Body of pancreas (tissue), 4 donors: Measurements from ENCODE around the gene PDE8B. TPM values are rescaled to one million over a fixed set of nuclear protein-coding genes. Genes with fewer than 3 reads are reported as not detected.

Source experiments
- ATAC-seq: fragments of 150-250 bp; one replicate; pipeline ENCODE4 v1.9.1; 2016
- DNase-seq, 4 donors: peaks; one replicate each; pipeline ENCODE4 v3.0.0-alpha.2; 2019
- H3K27ac ChIP-seq, 4 donors: fragments of 200-600 bp; sonication (generic); 1 replicate in 3 of 4; 2 replicates in 1 of 4; pipeline versions ENCODE4 v1.5.1 to v1.6.1; 2016 to 2019; ENCODE audit warnings: mild to moderate bottlenecking in 1 of 4, mixed read lengths in 1 of 4, moderate library complexity in 1 of 4
- H3K27me3 ChIP-seq, 2 donors: fragments of 200-600 bp; sonication (generic); one replicate each; pipeline ENCODE4 v1.6.0; 2016; ENCODE audit warnings: mild to moderate bottlenecking in 1 of 2
- H3K36me3 ChIP-seq, 2 donors: fragments of 200-600 bp; sonication (generic); replicated peaks in 1 of 2; 2 replicates each; pipeline ENCODE4 v1.5.1; 2016; ENCODE audit warnings: low read depth in 2 of 2; ENCODE audit not compliant: insufficient read depth in 1 of 2
- H3K4me1 ChIP-seq: fragments of 200-600 bp; sonication (generic); one replicate; pipeline ENCODE4 v1.6.0; 2016
- H3K4me3 ChIP-seq, 2 donors: fragments of 200-600 bp; sonication (generic); 1 replicate in 1 of 2; 2 replicates in 1 of 2; pipeline ENCODE4 v1.5.1; 2016 to 2019
- H3K9me3 ChIP-seq, 3 donors: fragments of 200-600 bp; sonication (generic); 1 replicate in 2 of 3; 2 replicates in 1 of 3; pipeline ENCODE4 v1.5.1; 2016
- CTCF ChIP-seq, 7 experiments: fragments of 450-650 bp in 4 of 7; fragments of 200-600 bp in 3 of 7; sonication (generic) in 3 of 7; IDR thresholded peaks; one replicate each; pipeline ENCODE4 v1.5.1; 2016 to 2019; ENCODE audit warnings: antibody characterized with exemption in 7 of 7
- POLR2A ChIP-seq, 3 donors: fragments of 450-650 bp; IDR thresholded peaks; one replicate each; pipeline ENCODE4 v1.6.1; 2016; ENCODE audit warnings: antibody characterized with exemption in 3 of 3, mild to moderate bottlenecking in 2 of 3
- WGBS, 2 donors: methylation state at CpG; one replicate each; pipeline ENCODE4 v1.1.5; 2017; 5-methylcytosine and 5-hydroxymethylcytosine counted together
- intact Hi-C: fragments of 100-400 bp; cut with DNase I; formaldehyde crosslinking; loops from one replicate; pipeline ENCODE4 v1.15.1; 2023
- total RNA-seq, 2 donors: library from RNA; depleted of rRNA; stranded (reverse); fragments of >200 nt; gene quantifications; one replicate each; pipeline ENCODE4 v1.1.0, GENCODE V29; 2016

PDE8B gene
- total RNA-seq, 2 donors from 2014 or later = 8.3 to 15.8 TPM

- 73 to 75% methylated on average over 5 of the region's 5 CpGs for WGBS, 2 donors
- intact Hi-C loops = no loop called here
- TF ChIP-seq CTCF (IDR thresholded peaks at IDR 0.05) = no peak
- no peak for TF ChIP-seq POLR2A (IDR thresholded peaks at IDR 0.05)
- ATAC-seq = no peak
- Histone ChIP-seq H3K9me3 (no peaks in the 10 kb centered on the region), H3K4me3 (no peak overlapping the region), H3K36me3 (no peaks in the 10 kb centered on the region), H3K27me3 (no peaks in the 10 kb centered on the region), H3K4me1 (no peaks in the 10 kb centered on the region), H3K27ac (no peak overlapping the region)
- no peak for DNase-seq
These were observed 108.8 kb downstream of the PDE8B start for GRCh38 chr5:77319117-77319804.

DNA sequence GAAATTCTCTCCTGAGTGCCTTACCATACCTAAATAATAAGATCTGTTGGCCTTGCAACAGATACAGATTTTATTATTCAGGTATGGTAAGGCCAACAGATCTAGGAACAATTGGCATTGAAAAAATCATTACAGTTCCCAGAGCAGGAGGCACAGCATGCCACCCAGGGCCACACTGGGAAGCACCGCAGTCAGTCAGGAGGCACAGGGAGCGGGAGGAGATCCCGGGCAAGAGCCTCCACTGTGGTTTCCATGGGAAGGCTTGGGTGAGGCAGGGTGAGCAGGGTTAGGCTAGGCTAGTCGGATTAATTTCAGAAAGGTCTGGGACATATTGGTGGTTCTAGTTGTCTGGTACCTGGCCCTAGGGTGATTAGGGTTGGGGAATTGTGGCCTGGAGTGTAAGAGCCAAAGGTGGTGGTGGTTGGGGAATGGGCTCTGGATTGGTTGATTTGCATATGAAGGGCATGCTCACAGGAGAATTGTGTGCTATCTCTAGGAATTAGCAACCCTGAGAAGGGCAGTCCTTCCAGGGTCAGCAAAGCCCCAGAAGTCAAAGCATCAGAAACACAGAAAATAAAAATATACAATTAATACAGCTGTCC, 111.4 kb downstream of the PDE8B start:
- DNase-seq (no peak), ATAC-seq (no peak)
- intact Hi-C loops = no loop called here
- H3K9me3 ChIP-seq = no peaks in the 10 kb centered on the region
- H3K27me3 ChIP-seq = no peaks in the 10 kb centered on the region
- WGBS, 2 donors = 96 to 98% methylated on average over 4 of the region's 4 CpGs
- H3K4me3 ChIP-seq = no peak overlapping the region
- H3K36me3 ChIP-seq = no peaks in the 10 kb centered on the region
- H3K27ac ChIP-seq = no peak overlapping the region
- TF ChIP-seq CTCF (IDR thresholded peaks at IDR 0.05) = no peak
- TF ChIP-seq POLR2A (IDR thresholded peaks at IDR 0.05) = no peak
- no peaks in the 10 kb centered on the region for H3K4me1 ChIP-seq

DNA sequence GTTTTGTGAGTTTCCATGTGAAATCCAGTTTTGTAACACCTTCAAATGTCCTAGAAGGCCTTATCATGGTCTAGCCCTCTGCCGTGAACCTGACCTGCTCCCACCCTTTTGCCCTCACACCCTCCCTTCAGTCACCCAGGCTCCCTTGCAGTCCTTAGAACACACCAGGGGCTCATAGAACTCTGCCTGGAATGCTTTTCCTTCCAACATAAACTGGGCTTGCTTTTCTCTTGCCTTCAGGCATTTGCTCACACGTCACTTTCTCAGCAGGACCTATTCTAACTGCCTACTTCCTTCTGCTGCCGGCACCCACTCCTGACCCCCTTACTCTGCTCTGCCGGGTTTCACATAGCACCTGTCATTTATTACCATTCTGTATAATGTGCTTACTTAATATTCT, 111.9 kb downstream of the PDE8B start:
- Histone ChIP-seq H3K9me3 (no peaks in the 10 kb centered on the region), H3K4me3 (no peak overlapping the region), H3K27ac (no peak overlapping the region), H3K4me1 (no peaks in the 10 kb centered on the region), H3K36me3 (no peaks in the 10 kb centered on the region), H3K27me3 (no peaks in the 10 kb centered on the region)
- DNase-seq = no peak
- 75 to 87% methylated on average over 4 of the region's 4 CpGs for WGBS, 2 donors
- no peak for ATAC-seq
- TF ChIP-seq POLR2A (IDR thresholded peaks at IDR 0.05) (no peak), CTCF (IDR thresholded peaks at IDR 0.05) (no peak)
- intact Hi-C loops = no loop called here

DNA sequence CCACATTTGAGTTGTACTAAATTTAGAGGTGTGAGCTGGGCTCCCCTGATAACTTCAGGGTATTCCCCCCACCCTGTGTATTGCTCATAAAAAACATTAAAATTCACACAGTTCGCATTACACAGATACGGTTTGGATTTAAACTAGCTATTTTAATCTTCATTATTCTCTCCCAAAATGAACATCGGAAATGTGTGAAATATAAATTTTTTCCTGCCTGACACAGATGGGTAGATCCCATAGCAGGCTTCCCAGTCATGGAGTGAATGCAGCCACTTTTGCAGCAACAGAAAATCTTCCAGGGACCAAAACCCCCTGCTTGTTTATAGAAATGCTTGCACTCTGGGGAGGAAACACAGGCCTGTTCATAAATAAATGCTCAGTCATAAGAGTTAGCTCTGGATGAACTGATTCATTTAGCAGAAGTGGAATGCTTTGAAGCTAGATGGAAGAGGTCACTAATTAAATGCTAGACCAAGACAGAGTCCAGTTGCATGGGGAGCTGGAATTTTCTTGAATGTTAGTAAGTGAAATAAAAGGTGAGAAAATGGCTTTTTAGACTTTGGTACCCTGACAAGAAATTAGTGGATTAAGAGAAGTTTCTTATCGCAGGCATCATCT, 115.6 kb downstream of the PDE8B start:
- no peak overlapping the region for H3K27ac ChIP-seq
- no peaks in the 10 kb centered on the region for H3K4me1 ChIP-seq
- 83 to 86% methylated on average over 4 of the region's 4 CpGs for WGBS, 2 donors
- no peak for TF ChIP-seq CTCF (IDR thresholded peaks at IDR 0.05)
- no peak for TF ChIP-seq POLR2A (IDR thresholded peaks at IDR 0.05)
- H3K4me3 ChIP-seq = no peak overlapping the region
- H3K36me3 ChIP-seq = no peaks in the 10 kb centered on the region
- DNase-seq (no peak), ATAC-seq (no peak)
- intact Hi-C loops = no loop called here
- no peaks in the 10 kb centered on the region for H3K9me3 ChIP-seq
- H3K27me3 ChIP-seq = no peaks in the 10 kb centered on the region
